Lung (tissue), 12 donors: ENCODE results near the gene FNDC8. TPM values are rescaled to one million over a fixed set of nuclear protein-coding genes. Genes with fewer than 3 reads are reported as not detected.

Source experiments
- ATAC-seq: fragments of 200-7000 bp; cut with Tn5 transposase; one replicate; pipeline ENCODE4 v1.9.1; 2020; ENCODE audit warnings: moderate number of reproducible peaks; ENCODE audit not compliant: insufficient read depth, low FRiP score
- DNase-seq, 3 donors: peaks; one replicate each; pipeline ENCODE4 v3.0.0-alpha.2; 2013 to 2017
- H3K27ac ChIP-seq, 2 donors: one replicate each; pipeline ENCODE4 v1.5.1; 2013; ENCODE audit warnings: mild to moderate bottlenecking in 2 of 2, moderate library complexity in 2 of 2, control low read depth in 1 of 2, inconsistent platforms in 1 of 2, low read depth in 1 of 2, low read length in 1 of 2
- H3K27me3 ChIP-seq, 3 donors: one replicate each; pipeline ENCODE4 v1.5.1; 2013; ENCODE audit warnings: low read length in 2 of 3; ENCODE audit not compliant: control insufficient read depth in 3 of 3, insufficient read depth in 3 of 3
- H3K36me3 ChIP-seq, 4 donors: one replicate each; pipeline ENCODE4 v1.5.1; 2013; ENCODE audit warnings: low read length in 4 of 4, mild to moderate bottlenecking in 1 of 4, moderate library complexity in 1 of 4; ENCODE audit not compliant: control insufficient read depth in 4 of 4, insufficient read depth in 4 of 4
- H3K4me1 ChIP-seq, 5 donors: one replicate each; pipeline ENCODE4 v1.5.1; 2013; ENCODE audit warnings: low read length in 5 of 5, mild to moderate bottlenecking in 2 of 5, moderate library complexity in 1 of 5; ENCODE audit not compliant: control insufficient read depth in 5 of 5, insufficient read depth in 5 of 5
- H3K4me3 ChIP-seq: one replicate; pipeline ENCODE4 v1.5.1; 2013; ENCODE audit warnings: mild to moderate bottlenecking, control low read depth, moderate library complexity
- H3K9ac ChIP-seq, 2 donors: one replicate each; pipeline ENCODE4 v1.5.1; 2013; ENCODE audit warnings: low read length in 2 of 2, control low read depth in 1 of 2; ENCODE audit not compliant: insufficient read depth in 1 of 2
- H3K9me3 ChIP-seq, 4 donors: one replicate each; pipeline ENCODE4 v1.5.1; 2013; ENCODE audit warnings: low read length in 3 of 4, mild to moderate bottlenecking in 1 of 4, moderate library complexity in 1 of 4; ENCODE audit not compliant: control insufficient read depth in 4 of 4, insufficient read depth in 3 of 4
- CTCF ChIP-seq: IDR thresholded peaks from 2 replicates; pipeline ENCODE4 v1.5.1; 2012; ENCODE audit warnings: mild to moderate bottlenecking; ENCODE audit errors: control extremely low read depth, extremely low read depth
- WGBS, 2 donors: extraction: QIAGEN DNeasy Blood & Tissue Kit; methylation state at CpG; one replicate each; pipeline ENCODE4 v1.1.7; 2013; 5-methylcytosine and 5-hydroxymethylcytosine counted together
- polyA plus RNA-seq, 2 donors: library from polyadenylated mRNA; stranded (reverse); fragments of 200-250 nt; gene quantifications; one replicate each; pipeline ENCODE4 v1.2.1, GENCODE V29; 2013
- total RNA-seq, 2 donors: library from RNA; depleted of rRNA in 1 of 2; stranded (reverse); fragments of >200 nt in 1 of 2; gene quantifications; one replicate each; pipeline ENCODE4 v1.2.1, GENCODE V29; 2014 to 2021
- donor health status: control.
- donor health status: control.
- donor health status: Bipolar disorder and iron deficiency.
- donor health status: healthy.
- donor health status: DM: yes; HTN: yes; CAD: no.

The FNDC8 gene
- total and polyA plus RNA-seq, 4 donors, result not detected

GRCh38 chr17:35160354-35161201 lies 39.2 kb downstream of the FNDC8 start:
- TF ChIP-seq CTCF, result no peak
- 72 to 76% methylated on average over 13 of the region's 13 CpGs for WGBS, 2 donors
- no peak overlapping the region for H3K4me3 ChIP-seq
- H3K9ac ChIP-seq, result no peak overlapping the region
- no peak overlapping the region for H3K27ac ChIP-seq
- H3K27me3 ChIP-seq, result peaks cover 0 to 9% (median 0%) of the 10 kb centered on the region in 3 donors
- H3K36me3 ChIP-seq, result no peaks in the 10 kb centered on the region
- no peak for DNase-seq
- ATAC-seq, result no peak
- H3K4me1 ChIP-seq, result peaks cover 0 to 8% (median 0%) of the 10 kb centered on the region in 5 donors
- no peaks in the 10 kb centered on the region for H3K9me3 ChIP-seq

GRCh38 chr17:35161281-35161761 lies 39.9 kb downstream of the FNDC8 start:
- DNase-seq, result peak; percentile 20 to 80 (median 55)
- H3K27ac ChIP-seq, result no peak overlapping the region
- H3K4me1 ChIP-seq, result peaks cover 0 to 8% (median 0%) of the 10 kb centered on the region in 5 donors
- peaks cover 0 to 9% (median 0%) of the 10 kb centered on the region in 3 donors for H3K27me3 ChIP-seq
- H3K9me3 ChIP-seq, result no peaks in the 10 kb centered on the region
- WGBS, 2 donors, result 42 to 53% methylated on average over 3 of the region's 3 CpGs
- ATAC-seq, result no peak
- no peak overlapping the region for H3K9ac ChIP-seq
- no peak for TF ChIP-seq CTCF
- H3K4me3 ChIP-seq, result no peak overlapping the region
- no peaks in the 10 kb centered on the region for H3K36me3 ChIP-seq

- 92 to 93% methylated on average over 4 of the region's 4 CpGs for WGBS, 2 donors
- ATAC-seq (no peak), DNase-seq (no peak)
- Histone ChIP-seq H3K27me3 (peaks cover 0 to 9% (median 0%) of the 10 kb centered on the region in 3 donors), H3K36me3 (no peaks in the 10 kb centered on the region), H3K9ac (no peak overlapping the region), H3K27ac (no peak overlapping the region), H3K4me3 (no peak overlapping the region), H3K9me3 (no peaks in the 10 kb centered on the region), H3K4me1 (peaks cover 0 to 8% (median 0%) of the 10 kb centered on the region in 5 donors)
- TF ChIP-seq CTCF, result no peak
Observed at GRCh38 chr17:35162755-35163154, 41.3 kb downstream of the FNDC8 start.
